Ectodermal cell (in vitro differentiated cells): Measurements from ENCODE around the gene SAMD9.
"Not testable (repeated sequence)": the region's sequence is repeated elsewhere in the genome, so short reads cannot be mapped to it uniquely, and the experiment has no call there.

Source experiments
- H3K27ac ChIP-seq: 2 replicates; pipeline ENCODE4 v1.7.0; 2013; ENCODE audit warnings: mild to moderate bottlenecking, low read depth, low read length; ENCODE audit not compliant: insufficient read depth, poor library complexity, severe bottlenecking
- H3K27me3 ChIP-seq: 2 replicates; pipeline ENCODE4 v1.7.0; 2013; ENCODE audit warnings: mild to moderate bottlenecking, low read length; ENCODE audit not compliant: insufficient read depth, control insufficient read depth, poor library complexity, severe bottlenecking
- H3K36me3 ChIP-seq: one replicate; pipeline ENCODE4 v1.7.0; 2013; ENCODE audit warnings: low read length; ENCODE audit not compliant: control insufficient read depth, insufficient read depth
- H3K4me1 ChIP-seq: one replicate; pipeline ENCODE4 v1.7.0; 2013; ENCODE audit warnings: low read length; ENCODE audit not compliant: control insufficient read depth, insufficient read depth
- H3K4me3 ChIP-seq: 2 replicates; pipeline ENCODE4 v1.7.0; 2013; ENCODE audit warnings: low read depth, low read length, control low read depth; ENCODE audit not compliant: insufficient read depth
- H3K9me3 ChIP-seq: 2 replicates; pipeline ENCODE4 v1.7.0; 2013; ENCODE audit warnings: mild to moderate bottlenecking, low read length, moderate library complexity; ENCODE audit not compliant: control insufficient read depth
- WGBS, 2 experiments: methylation state at CpG; one replicate each; pipeline ENCODE4 v1.1.7; 2013; ENCODE audit warnings: missing lambda C conversion rate in 2 of 2; 5-methylcytosine and 5-hydroxymethylcytosine counted together

Gene SAMD9

DNA sequence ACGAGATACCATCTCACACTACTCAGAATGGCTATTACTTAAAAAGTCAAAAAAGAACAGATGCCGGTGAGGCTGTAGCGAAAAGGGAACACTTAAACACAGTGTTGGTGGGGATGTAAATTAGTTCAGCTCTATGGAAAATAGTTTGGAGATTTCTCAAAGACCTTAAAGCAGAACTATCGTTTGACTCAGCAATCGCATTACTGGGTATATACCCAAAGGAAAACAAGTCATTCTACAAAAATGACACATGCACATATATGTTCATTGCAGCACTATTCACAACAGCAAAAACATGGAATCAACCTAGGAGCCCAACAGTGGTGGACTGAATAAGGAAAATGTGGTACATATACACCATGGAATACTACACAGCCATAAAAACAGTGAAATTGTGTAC is 56.9 kb downstream of the SAMD9 start:
- H3K27ac ChIP-seq, result no peak overlapping the region
- H3K27me3 ChIP-seq, result no peaks in the 10 kb centered on the region
- no peaks in the 10 kb centered on the region for H3K4me1 ChIP-seq
- no peak overlapping the region for H3K4me3 ChIP-seq
- H3K9me3 ChIP-seq, result no peaks in the 10 kb centered on the region
- no peaks in the 10 kb centered on the region for H3K36me3 ChIP-seq
- WGBS, 2 experiments, result 87 to 99% methylated on average over 5 of the region's 5 CpGs

DNA sequence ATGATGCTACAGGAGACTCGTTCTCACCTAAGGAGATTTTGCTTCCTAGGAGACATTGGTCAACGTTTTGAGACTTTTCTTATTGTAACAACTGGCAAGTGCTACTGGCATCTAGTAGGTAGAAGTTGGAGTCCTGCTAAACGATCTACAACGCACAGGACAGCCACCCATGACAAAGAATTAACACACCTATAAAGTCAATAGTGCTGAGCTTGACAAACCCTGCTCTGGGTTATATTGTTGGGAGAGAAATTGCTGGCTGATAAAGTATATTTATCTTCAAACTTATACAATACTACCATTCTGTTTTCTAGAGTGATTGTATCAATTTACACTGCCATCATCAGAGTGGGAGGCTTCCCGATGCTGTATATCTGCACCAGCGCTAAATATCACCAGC is 57.8 kb downstream of the SAMD9 start:
- H3K4me1 ChIP-seq, result no peaks in the 10 kb centered on the region
- WGBS, 2 experiments, result 84 to 87% methylated on average over 5 of the region's 6 CpGs
- no peaks in the 10 kb centered on the region for H3K36me3 ChIP-seq
- no peak overlapping the region for H3K4me3 ChIP-seq
- no peaks in the 10 kb centered on the region for H3K27me3 ChIP-seq
- H3K27ac ChIP-seq, result no peak overlapping the region
- H3K9me3 ChIP-seq, result no peaks in the 10 kb centered on the region

DNA sequence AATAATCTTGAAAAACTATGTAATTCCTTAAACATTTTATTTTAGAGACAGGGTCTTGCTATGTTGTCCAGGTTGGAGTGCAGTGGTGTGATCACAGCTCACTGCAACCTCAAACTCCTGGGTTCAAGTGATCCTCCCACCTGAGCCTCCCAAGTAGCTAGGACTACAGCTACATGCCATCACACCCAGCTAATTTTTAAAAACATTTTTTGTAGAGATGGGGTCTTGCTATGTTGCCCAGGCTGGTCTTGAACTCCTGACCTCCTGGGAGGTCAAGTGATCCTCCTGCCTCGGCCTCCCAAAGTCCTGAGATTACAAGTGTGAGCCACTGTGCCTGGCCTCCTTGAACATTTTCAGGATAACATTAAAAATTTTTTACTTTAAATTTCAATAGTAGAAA is 61.2 kb downstream of the SAMD9 start:
- not testable (repeated sequence) for H3K9me3 ChIP-seq, H3K4me3 ChIP-seq, H3K4me1 ChIP-seq, H3K27ac ChIP-seq, H3K27me3 ChIP-seq, H3K36me3 ChIP-seq
- WGBS, 2 experiments, result 92 to 100% methylated on average over 1 of the region's 1 CpG

GRCh38 chr7:93055543-93056107 is 62.2 kb downstream of the SAMD9 start:
- Histone ChIP-seq H3K4me3 (no peak overlapping the region), H3K27me3 (no peaks in the 10 kb centered on the region), H3K9me3 (no peaks in the 10 kb centered on the region), H3K27ac (no peak overlapping the region), H3K36me3 (no peaks in the 10 kb centered on the region), H3K4me1 (no peaks in the 10 kb centered on the region)
- 7 to 21% methylated on average over 3 to 4 of the region's 5 CpGs for WGBS, 2 experiments

DNA sequence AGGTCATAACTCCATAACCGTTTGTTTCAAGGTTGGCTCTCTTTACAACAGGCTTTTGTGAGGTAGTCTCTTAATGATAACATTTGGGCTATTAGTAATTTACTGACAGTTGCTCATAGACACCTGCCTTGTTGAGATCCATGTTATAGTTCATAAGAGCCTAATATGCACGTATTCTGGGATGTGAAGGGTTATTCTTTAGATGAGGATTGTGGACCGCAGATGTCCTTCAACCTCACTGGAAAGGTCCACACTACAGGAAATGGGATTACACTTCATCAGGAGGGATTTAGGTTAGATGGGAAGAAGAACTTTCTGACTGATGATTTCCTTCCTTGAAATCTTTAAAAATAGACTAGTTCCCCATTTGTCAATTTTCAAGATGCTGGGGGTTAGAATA is 62.8 kb downstream of the SAMD9 start:
- H3K27me3 ChIP-seq, result no peaks in the 10 kb centered on the region
- H3K9me3 ChIP-seq, result no peaks in the 10 kb centered on the region
- no peaks in the 10 kb centered on the region for H3K36me3 ChIP-seq
- WGBS, 2 experiments, result 87 to 93% methylated on average over 3 of the region's 3 CpGs
- no peak overlapping the region for H3K27ac ChIP-seq
- no peak overlapping the region for H3K4me3 ChIP-seq
- H3K4me1 ChIP-seq, result no peaks in the 10 kb centered on the region

GRCh38 chr7:93053949-93054943 is 63.5 kb downstream of the SAMD9 start:
- Histone ChIP-seq H3K27me3 (no peaks in the 10 kb centered on the region), H3K36me3 (no peaks in the 10 kb centered on the region), H3K27ac (no peak overlapping the region), H3K4me3 (no peak overlapping the region), H3K9me3 (no peaks in the 10 kb centered on the region), H3K4me1 (no peaks in the 10 kb centered on the region)
- WGBS, 2 experiments, result 78 to 95% methylated on average over 4 to 7 of the region's 8 CpGs

DNA sequence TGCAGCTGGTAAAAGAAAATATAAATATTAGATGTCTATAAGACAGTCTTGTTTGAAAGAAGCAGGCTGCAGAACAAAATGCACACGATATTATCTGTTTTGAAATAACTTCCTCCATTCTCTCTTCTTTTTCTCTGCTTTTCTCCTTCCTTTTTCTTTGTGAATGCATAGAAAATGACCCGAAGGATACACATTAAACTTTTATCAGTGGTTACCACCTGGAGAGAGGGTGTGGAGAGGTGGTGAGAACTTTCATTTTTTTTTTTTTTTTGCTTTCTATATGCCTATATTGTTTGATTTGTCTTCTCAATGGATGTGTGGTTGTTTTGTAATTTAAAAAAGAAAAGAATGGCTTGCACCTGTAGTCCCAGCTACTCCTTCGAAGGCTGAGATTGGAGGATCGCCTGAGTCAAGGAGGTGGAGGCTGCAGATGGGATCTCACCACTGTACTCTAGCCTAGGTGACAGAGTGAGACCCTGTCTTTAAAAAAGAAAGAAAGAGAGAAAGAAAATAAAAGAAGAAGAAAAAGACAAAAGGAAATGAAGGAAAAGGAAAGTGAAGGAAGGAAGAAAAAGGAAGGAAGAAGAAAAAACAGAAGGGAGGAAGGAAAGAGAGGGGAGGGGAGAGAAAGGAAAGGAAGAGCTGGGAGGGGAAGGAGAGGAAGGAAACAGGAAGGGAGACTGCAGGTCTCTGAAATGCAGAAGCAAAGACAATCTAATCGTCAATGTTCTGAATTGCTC is 64.4 kb downstream of the SAMD9 start:
- H3K27me3 ChIP-seq, result no peaks in the 10 kb centered on the region
- no peak overlapping the region for H3K27ac ChIP-seq
- no peaks in the 10 kb centered on the region for H3K9me3 ChIP-seq
- H3K4me1 ChIP-seq, result no peaks in the 10 kb centered on the region
- WGBS, 2 experiments, result 87 to 88% methylated on average over 4 to 5 of the region's 5 CpGs
- H3K4me3 ChIP-seq, result no peak overlapping the region
- no peaks in the 10 kb centered on the region for H3K36me3 ChIP-seq

GRCh38 chr7:93051660-93052059 is 66.1 kb downstream of the SAMD9 start:
- Histone ChIP-seq H3K27ac (no peak overlapping the region), H3K4me1 (peaks cover 3% of the 10 kb centered on the region), H3K27me3 (no peaks in the 10 kb centered on the region), H3K4me3 (no peak overlapping the region), H3K9me3 (no peaks in the 10 kb centered on the region), H3K36me3 (no peaks in the 10 kb centered on the region)
- WGBS, 2 experiments, result 91 to 96% methylated on average over 6 of the region's 6 CpGs
